RWPE1 (cell line): Measurements from ENCODE around the gene IGFALS.
A peak's percentile ranks its signal among the peaks of the same experiment; 100 is the strongest.

Experiments used
- CTCF ChIA-PET: fragments of 350-600 bp; sonication (Branson Sonifier 250); formaldehyde crosslinking; extraction: SDS; loops from one replicate; lab custom pipeline; 2021; lab: Yijun Ruan, JAX
- POLR2A ChIA-PET: fragments of 400-600 bp; formaldehyde crosslinking; extraction: SDS; loops from one replicate; lab custom pipeline; 2020; ENCODE audit warnings: antibody characterized with exemption; ENCODE audit not compliant: low non-redundant PET; lab: Yijun Ruan, JAX
- DNase-seq: peaks from one replicate; pipeline ENCODE4 v3.0.0; 2012; ENCODE audit warnings: low spot score
- H3K27ac ChIP-seq: fragments of 450-650 bp; 2 replicates; pipeline ENCODE4 v1.5.1; 2017
- TF ChIP-seq, protein P1 (sequence below): fragments of 450-650 bp; conservative IDR thresholded peaks from 2 replicates; pipeline ENCODE4 v1.5.1; 2017; ENCODE audit warnings: low read depth, mild to moderate bottlenecking

The IGFALS gene

DNA sequence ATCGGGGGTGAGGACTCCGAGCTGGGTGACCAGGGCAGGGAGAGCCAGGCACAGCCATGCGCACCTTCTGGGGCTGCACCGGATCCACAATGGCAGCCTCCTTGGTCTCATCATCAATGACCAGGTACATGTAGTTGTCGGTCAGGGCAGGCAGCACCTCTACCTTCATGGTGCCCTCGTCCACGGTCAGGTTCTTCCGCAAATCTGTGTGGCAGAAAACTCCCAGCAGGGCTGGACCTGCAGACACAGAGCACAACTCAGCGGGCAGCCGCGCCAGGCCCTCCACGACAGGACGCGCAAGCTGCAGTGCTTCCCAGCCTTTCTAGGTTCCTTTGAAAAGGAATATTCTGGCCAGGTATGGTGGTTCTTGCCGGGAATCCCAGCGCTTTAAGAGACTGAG lies 29.3 kb upstream of the IGFALS start:
- H3K27ac ChIP-seq = no peak overlapping the region; the same call in 1 of the 2 replicates
- DNase-seq = no peak
- ChIA-PET CTCF (interaction anchor here (0.8 kb wide), 1 partner anchor 40 kb away, joined by 3 read pairs; the partner anchor contains the start of genes NUBP2 and SPSB3), POLR2A (no interaction called here)
- TF ChIP-seq, protein P1, sequence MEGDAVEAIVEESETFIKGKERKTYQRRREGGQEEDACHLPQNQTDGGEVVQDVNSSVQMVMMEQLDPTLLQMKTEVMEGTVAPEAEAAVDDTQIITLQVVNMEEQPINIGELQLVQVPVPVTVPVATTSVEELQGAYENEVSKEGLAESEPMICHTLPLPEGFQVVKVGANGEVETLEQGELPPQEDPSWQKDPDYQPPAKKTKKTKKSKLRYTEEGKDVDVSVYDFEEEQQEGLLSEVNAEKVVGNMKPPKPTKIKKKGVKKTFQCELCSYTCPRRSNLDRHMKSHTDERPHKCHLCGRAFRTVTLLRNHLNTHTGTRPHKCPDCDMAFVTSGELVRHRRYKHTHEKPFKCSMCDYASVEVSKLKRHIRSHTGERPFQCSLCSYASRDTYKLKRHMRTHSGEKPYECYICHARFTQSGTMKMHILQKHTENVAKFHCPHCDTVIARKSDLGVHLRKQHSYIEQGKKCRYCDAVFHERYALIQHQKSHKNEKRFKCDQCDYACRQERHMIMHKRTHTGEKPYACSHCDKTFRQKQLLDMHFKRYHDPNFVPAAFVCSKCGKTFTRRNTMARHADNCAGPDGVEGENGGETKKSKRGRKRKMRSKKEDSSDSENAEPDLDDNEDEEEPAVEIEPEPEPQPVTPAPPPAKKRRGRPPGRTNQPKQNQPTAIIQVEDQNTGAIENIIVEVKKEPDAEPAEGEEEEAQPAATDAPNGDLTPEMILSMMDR = no peak

DNA sequence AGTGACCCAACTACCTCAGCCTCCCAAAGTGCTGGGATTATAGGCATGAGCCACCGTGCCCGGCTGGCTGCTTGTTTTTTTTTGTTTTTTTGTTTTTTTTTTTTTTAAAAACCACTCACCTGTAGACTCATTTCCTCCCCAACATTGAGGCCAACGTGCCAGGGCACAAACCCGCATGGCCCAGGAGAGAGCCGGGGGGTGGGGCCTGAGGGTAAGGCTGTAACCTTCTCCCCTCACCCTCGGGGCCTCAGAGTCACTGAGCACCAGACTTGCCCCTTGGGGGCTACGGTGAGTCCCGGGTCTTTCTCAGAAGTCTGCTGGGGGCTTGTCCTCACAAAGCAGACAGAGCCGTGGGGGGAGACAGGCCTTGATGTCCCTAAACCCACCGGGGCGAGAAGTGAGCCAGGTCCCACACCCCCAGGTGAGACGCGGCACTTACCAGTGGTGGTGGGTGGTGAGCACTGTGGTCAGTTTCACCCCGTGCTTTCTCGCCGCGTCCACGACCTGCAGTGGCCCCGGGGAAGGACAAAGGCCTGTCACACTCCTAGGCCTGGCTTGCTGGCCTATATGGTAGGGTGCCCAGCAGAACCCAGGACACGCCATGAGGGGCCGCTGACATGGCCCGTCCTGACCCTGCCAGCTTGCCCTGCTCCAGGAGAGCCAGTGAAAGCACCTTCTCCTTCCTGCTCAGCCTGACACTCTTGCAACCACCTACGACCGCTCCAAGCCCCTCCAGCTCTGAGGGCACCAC lies 28.5 kb upstream of the IGFALS start:
- TF ChIP-seq, protein P1 = no peak
- ChIA-PET POLR2A (no interaction called here), CTCF (no interaction called here)
- no peak for DNase-seq
- peak overlapping the region; percentile 27 for H3K27ac ChIP-seq

DNA sequence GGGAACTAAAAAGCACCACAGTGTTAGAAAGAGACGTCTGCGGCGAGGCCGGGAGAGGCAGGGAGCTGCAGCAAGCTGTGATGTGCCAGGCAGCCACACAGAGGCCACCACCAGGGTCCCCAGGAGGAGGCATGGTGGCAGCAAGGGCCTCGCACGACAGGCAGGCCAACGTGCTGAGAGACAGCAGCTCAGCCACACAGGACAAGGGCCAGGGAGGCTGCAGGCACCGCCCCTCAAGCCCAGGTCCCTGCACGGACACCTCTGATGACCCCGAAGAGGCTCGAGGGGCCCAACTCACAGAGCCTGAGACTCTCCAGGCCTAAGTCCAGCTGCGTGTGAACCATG lies 27.4 kb upstream of the IGFALS start:
- ChIA-PET POLR2A (no interaction called here), CTCF (interaction anchor here (0.6 kb wide), 2 partner anchors 69 to 244 kb away, joined by 3 to 4 read pairs; no protein-coding TSS in a partner anchor)
- TF ChIP-seq, protein P1 = no peak
- DNase-seq = no peak
- peak overlapping the region; percentile 27; the same call in 1 of the 2 replicates for H3K27ac ChIP-seq

DNA sequence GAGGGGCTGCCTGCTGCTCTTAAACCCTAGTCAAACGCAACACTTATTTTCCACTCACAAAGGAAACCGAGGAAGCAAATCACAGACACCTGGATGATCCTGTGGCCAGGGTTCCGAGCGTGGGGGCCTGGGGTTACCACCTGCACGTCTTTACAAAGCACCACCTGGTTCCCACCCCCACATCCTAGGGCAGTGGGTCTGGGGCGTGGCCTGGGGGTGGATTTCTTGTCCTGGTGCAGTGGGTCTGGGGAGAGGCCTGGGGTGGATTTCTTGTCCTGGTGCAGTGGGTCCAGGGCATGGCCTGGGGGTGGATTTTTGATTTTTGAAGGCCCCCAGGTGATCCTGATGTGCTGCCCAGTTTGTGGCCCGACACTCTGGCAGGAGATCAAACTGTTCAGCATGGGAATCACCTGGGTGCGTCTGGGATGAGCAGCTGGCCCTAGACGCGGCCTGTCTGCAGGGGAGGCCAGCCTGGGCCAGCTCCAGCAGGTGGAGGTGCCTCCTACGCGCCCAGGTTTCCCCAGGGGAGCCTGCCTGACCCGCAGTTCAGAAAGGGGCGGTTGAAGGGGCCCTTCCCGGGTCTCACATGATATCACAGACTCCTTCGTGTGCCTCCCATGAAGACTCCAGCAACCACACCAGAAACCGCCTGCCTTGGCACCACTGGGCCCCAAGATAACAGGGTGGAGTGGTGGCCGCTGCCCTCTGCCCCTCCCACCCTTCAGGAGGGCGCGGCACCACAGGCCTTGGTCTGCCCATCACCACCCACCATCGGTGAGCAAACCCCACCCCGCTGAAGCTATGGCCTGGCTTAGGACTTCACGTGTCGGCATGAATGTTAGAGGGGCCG lies 26.8 kb upstream of the IGFALS start:
- TF ChIP-seq, protein P1 = no peak
- POLR2A ChIA-PET = no interaction called here
- CTCF ChIA-PET = interaction anchor here (0.6 kb wide), 2 partner anchors 69 to 244 kb away, joined by 3 to 4 read pairs; no protein-coding TSS in a partner anchor
- no peak for DNase-seq
- H3K27ac ChIP-seq = peak overlapping the region; percentile 12; the same call in 1 of the 2 replicates

DNA sequence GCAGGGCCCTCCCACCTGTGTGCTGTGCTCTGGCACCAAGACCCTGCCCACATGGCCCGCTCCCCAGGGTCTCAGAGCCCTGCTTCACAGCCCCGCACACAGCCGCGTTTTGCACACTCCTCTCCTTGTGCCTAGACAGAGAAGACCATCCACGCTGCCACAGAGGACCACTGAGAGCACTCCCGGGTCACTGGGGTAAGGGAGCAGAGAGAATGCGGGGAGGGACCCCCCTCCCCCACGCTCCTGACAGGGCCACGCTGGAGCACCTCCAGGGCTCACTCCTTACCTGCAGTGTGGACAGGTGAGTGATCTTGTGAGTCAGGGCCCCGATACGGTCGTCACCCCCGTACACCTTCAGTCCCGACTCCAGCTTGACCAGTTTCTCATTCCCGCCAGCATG lies 26.1 kb upstream of the IGFALS start:
- TF ChIP-seq, protein P1 = no peak
- ChIA-PET POLR2A (no interaction called here), CTCF (no interaction called here)
- H3K27ac ChIP-seq = no peak overlapping the region
- DNase-seq = no peak

DNA sequence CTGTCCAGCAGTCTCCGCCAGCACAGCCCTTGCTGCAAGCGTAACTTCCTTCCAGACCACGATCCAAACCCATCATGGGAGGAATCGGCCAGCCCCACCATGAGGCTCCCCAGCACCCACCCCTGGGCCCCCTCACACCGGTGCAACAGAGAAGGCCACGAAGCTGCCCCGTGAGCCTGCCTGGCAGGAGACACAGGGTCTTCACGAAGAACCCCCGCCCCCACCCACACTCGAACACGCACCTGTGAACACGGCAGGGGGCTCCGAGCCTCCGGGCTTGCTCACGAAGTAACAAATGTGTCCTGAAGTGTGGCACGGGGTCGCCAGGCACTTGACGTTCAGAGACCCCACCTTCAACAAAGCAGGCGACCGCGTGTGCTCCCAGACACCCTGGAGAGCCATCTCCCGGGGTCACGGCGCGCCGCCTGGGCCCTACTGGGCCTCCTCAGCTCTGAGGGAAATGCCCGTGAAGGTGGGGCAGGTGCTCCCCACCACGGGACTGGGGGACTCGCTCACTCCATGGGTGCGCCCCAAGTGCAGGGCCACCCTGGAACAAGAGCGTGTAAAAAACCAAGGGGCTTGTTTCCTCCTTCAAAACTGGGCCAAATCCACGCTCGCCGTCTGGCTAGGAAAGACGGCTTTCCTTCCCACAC lies 25.5 kb upstream of the IGFALS start:
- no peak for DNase-seq
- ChIA-PET POLR2A (no interaction called here), CTCF (no interaction called here)
- H3K27ac ChIP-seq = no peak overlapping the region
- TF ChIP-seq, protein P1 = no peak
